GM18526 (cell line): ENCODE results near the gene ELP4.

Source experiments
- POLR2A ChIP-seq: IDR thresholded peaks from 3 replicates; pipeline ENCODE4 v1.6.1; 2011; ENCODE audit not compliant: insufficient read length; ENCODE audit errors: extremely low read depth

Gene ELP4

DNA sequence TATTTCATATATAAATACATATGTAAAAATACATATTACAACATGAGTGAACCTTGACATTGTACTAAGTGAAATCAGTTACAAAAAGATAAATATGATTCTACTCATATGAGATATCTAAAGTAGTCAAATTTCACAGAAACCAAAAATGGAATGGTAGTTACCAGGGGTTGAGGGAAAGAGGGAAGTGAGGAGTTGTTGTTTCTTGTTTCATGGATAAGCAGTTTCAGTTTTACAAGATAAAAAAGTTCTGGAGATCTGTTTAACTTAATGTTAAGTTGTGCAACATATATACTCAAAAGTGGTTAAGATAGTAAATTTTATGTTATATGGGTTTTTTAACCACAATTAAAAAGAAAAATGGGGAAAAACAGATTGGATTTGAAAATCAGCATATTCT is 107.7 kb downstream of the ELP4 start:
- no peak for TF ChIP-seq POLR2A

DNA sequence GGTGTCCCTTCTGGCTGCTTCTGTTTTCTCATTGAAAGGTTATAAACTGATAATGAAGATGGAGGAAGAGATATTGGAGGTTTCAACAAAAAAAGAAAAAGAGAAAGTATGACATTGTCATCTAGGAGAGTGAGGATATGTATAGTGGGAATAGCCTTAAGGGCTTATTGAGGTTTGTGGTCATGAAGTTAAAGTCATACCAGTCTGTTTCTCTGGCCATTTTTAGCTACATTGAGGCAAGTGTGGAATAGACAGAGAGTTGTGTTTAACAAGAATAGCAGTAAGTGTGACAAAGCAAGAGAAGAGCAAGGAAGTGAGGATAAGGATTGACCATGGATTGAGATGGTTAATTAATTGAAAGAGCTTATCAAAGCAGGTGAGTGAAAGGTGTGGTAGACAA is 110.4 kb downstream of the ELP4 start:
- TF ChIP-seq POLR2A: no peak

DNA sequence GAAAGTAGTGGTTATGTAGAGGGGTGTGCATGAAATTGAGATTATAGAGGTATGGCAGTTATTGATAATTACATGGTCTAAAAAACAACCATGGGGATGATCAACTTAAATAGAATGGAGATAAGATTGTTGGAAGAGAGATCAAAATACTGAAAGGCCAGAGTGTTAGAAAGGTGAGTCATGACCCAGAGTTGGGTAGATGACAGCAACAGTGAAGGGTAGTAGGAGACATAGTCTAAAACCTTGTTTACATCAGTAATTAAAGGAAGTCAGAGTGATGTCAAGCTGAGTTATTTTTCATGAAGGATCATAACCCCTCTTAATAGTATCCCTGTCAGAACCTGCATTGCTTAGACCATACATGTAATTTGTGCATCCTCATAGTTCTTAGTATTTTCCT is 110.9 kb downstream of the ELP4 start:
- TF ChIP-seq POLR2A: no peak

DNA sequence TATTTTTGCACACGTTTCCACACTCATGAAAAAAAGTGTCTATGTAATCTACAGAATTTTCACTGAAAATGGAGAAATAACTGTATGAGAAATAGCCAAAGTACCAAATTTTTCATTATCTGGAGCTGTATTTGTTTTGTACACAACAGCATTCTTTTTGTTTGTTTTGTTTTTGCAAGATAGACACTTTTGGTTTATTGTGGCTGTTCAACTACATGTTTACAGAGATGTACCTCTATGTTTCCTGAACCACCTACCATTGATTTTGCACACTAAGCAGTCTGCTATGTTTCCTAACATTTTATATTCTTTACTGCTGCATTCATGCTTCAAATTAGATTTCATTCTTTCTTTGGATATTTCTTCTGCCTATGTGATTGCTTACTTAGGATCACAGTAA is 116.3 kb downstream of the ELP4 start:
- no peak for TF ChIP-seq POLR2A

DNA sequence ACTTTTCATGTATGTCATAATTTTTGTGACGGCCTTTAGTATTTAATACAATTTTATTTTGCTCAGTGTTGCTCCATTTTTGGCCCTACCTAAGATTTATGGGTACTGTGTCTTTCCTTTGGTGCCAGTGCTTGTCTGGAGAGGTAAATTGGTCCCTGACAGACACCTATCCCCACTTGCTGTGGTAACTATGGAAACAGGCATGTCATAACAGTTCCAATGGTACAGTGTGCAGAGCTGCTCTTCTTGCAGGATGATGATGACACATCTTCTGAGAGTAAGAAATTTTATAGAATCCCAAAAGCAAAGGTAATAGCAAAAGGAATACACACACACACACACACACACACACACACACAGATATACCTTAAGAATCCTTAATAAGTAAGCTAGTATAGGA is 118.5 kb downstream of the ELP4 start:
- no peak for TF ChIP-seq POLR2A

DNA sequence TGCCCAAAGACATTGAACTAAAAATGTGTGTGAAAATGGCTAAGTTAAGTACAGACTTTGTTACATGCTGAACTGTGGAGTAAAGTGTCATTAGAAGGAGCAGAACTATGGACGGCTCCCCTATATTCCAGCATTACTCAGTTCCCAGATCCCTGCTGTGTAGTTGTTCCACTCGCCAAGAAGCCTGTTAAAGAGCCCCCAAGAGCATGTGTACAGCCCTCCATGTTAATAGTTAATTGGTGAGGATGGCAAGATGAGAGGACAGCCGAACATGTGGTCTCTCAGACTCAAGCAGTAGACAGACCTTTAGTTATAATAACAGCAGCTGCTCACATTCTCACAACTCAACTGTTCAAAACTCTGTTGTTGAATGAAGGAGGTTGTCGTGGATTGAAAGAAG is 127.4 kb downstream of the ELP4 start:
- TF ChIP-seq POLR2A: no peak

DNA sequence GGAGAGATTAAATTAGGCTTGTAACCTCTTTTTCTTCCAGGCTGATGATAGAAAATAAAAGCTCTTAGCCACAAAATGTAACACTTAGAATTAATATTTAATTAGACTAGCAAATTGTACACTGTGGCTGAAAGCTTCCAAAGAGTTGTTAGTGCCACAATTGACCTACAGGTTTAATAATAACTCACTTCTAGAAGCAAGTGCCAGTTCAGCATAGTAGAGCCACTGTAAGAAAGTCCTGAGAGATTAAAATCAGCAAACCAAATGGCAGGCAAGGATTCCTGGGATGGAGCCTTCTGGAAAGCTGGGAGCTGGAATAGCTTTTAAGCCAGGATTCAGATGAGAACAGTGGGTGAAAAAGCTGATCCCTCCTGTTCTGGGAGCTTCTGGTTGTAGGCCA is 131.0 kb downstream of the ELP4 start:
- no peak for TF ChIP-seq POLR2A

DNA sequence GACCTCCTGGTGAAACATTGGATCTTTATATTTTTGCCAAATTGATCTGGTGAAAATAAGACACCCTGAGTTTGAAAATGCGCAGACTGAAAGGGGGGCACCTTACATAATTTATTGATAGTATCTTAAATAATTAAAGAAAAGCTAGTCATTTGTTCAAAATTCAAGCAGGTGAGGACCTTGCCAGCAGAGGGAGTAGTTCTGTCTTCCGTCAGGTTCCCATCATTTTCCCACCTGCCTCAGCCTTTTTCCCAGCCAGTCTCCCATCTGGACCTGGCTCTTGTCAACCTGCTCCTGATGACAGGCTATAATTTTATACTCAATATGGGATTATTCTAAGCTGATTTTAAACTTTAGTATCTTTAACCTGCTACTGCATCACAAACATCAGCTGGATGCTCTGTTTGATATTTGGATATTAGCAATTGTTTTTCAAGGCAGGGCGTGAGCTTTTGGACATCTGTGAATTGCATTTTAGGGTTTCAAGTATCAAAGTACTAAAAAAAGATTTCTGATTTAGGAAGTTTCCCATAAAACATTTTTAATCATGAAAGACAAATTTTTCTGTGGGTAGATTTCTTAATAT is 132.0 kb downstream of the ELP4 start:
- no peak for TF ChIP-seq POLR2A

DNA sequence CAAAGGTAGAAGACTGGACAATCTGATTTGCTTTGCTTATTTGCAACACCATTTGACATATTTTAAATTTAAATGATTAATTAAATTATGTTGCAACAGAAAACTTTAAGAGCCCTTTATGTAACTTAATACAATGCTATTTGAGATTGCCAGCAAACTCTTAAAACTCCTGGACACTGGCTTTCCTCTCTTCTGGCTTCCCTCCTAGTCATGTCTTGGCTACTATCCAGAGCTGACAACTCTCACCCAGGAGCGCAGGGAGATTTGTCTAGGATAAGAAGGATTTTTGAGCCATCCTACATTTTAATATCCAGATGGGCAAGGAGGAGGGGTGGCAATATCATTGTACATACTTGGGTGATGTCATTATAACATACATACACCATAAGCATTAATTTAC is 134.3 kb downstream of the ELP4 start:
- no peak for TF ChIP-seq POLR2A

DNA sequence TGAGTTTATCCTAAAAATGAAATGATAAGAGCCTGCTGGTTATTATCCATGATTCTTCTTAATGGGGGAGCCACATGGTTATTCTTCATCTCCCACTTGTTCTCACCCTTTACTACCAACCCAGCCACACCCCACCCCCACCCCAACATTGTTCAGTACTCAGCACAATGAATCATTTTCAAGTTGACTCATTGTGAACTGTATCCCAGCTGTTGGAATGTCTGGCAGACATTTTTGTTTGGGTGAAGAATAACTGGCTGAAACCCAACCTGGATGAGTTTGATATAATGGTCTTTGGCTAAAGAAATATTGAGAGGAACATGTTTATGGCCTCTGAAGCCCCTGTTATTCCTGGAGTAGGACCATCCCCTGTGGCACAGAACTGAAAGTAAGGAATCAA is 136.2 kb downstream of the ELP4 start:
- TF ChIP-seq POLR2A: no peak

DNA sequence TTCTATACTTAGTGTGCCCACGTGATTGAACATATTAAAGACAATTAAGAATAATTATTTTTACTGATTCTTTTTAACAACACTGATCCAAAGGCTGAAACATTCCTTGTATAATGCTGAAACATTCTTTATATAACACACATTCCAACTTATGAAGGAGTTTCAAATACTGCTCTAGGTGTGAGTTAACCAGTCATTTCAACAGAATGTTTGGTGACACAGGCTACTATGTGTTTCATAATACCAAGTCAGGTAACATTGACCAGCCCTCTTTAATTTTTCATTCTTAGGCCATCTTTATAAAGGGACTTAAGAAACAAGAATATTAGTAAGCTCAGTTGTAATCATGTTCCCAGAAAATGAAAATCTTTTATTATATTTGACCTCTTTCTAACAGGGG is 136.6 kb downstream of the ELP4 start:
- no peak for TF ChIP-seq POLR2A

DNA sequence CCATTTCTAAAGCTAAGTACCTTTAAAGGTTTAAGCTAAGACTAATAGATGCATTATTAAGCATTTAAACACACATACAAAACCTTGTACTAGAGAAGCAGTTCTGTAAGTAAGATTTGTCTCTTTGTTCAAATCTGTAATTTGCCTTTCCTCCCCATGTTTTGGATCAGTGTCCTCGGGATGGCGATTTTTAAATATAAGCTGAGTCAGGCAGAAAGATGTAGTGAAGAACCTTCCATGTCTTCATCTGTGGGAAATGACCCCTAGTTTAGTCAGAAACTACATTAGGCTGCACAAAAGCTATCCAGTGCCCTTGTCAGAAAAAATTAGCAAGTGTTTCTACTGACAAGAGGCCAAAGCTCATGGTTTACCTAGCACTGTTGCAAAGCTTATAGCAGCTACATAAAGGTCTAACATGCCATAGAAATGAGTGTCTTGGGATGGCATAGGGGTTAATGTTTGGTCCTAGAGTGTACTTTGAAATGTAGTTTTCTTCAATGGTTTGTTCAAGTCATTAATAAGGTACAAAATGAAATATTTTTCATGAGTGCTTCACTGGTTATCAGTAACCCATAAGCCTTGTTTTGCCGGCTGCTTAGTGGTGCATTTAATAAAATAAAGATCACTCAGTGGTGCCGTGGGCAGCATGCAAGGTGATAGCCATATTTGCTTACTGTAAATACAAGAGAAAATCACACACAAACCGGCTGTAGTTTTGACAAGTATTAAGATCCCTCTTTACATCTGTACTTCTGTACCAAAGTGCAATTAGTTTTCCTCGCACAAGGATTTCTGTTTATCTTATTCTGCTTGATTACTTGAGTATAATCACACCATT is 139.8 kb downstream of the ELP4 start:
- TF ChIP-seq POLR2A: no peak

DNA sequence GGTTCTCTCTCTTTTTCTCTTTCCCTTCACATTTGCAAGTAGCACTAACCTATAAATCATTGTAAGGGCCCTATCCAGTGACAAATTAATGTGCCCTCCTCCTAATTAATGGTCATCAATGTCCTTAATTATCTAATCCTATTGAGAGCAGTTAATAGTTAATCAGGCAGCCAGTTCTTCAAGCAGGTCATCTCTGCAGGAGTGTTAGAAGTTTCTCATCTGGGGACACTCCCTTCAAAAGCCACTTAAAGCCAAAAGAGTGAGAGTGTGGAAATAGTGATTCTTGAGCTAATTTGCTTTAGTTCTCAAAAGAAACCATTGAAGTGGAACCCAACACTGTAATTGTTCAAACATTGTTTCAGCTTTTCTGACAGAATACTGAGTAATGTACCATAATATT is 141.6 kb downstream of the ELP4 start:
- TF ChIP-seq POLR2A: no peak

DNA sequence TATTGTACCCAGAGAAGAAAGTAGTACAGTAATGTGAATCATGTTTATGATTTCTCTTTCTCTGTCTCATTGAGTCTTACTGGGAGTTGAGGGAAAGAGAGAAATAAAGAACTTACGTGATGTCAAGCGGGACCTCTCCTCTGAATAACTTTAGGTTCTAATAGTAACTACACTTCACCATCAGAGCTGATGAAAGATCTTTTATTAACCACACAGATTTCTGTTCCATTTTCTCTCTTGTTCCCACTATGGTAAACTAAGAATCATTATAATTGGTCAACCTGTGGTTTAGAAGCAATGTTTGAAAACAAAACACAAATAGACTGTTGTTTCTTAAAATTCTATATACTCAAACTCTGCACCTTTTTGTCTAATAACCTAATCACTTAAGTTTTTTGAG is 142.3 kb downstream of the ELP4 start:
- no peak for TF ChIP-seq POLR2A

DNA sequence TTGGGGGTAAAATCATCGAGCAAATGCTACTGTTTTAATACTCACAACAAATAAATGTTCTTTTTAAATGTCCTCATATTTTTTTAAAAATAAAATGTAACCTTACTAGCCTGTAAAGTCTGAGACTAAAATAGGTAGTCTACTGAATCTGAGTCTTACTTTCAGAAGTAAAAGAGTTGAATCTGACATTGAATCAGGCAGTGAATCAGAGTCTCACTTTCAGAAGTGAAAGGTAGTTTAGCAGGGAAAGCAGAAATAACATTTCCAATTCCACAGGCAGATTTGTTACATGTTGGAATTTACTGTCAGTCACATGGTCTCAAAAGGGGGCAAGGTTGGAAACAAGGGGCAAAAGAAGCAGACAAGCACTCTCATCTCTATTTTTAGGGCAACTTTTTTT is 143.0 kb downstream of the ELP4 start:
- no peak for TF ChIP-seq POLR2A

DNA sequence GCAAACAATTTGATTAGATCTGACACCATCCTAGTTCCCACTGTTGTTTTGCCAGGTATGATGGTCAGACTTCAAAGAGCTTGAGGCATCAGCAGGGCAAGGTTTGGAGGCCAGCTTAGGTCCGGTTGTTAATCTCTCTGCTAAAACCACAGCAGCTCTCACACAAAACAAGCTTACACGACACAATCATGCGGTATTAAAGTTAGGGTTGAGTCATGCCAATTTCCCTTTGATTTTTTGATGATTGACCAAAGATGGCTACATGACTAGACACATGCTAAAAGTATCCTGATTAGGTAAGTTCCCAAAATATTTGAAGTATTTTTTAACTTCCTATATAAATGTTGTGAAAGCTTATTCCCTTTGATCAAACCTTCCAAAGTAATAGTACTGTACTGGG is 145.9 kb downstream of the ELP4 start:
- no peak for TF ChIP-seq POLR2A

DNA sequence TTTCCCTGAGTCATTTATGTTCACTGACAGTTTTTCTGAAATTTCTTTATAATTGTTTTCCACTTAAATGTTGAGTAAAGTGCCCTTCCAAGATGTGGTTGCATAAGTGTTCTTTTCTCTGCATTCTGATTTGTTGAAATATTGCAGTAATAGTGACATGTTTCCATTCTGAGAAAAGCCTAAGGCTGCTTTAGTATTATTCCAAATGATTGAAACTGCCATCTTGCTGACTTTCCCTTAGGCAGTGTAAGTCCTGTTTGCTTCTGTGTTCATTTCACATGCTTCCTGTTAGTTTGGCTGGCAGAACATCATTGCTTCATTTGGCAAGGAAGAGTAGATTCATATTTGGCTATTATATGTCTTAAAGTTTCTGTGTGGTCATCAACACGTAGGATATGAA is 146.5 kb downstream of the ELP4 start:
- TF ChIP-seq POLR2A: no peak
